HG03045 (cell line): ENCODE results near the gene HTT.

ENCODE experiments used
- ATAC-seq: cut with Tn5 transposase; IDR thresholded peaks from one replicate; pipeline ENCODE4 v1.9.1; 2021; ENCODE audit warnings: mild to moderate bottlenecking, moderate library complexity; ENCODE audit not compliant: unreplicated experiment

HTT gene

GRCh38 chr4:3215256-3215655 is 140.8 kb downstream of the HTT start:
- no peak for ATAC-seq

GRCh38 chr4:3215733-3216132 is 141.3 kb downstream of the HTT start:
- no peak for ATAC-seq

GRCh38 chr4:3217266-3217665 is 142.8 kb downstream of the HTT start:
- ATAC-seq: no peak

GRCh38 chr4:3217771-3218170 is 143.3 kb downstream of the HTT start:
- no peak for ATAC-seq

GRCh38 chr4:3218824-3219760 is 144.6 kb downstream of the HTT start:
- no peak for ATAC-seq

- no peak for ATAC-seq
These were observed 145.4 kb downstream of the HTT start for GRCh38 chr4:3219761-3220475.

- ATAC-seq: no peak
These were observed 146.1 kb downstream of the HTT start for GRCh38 chr4:3220476-3221183.

DNA sequence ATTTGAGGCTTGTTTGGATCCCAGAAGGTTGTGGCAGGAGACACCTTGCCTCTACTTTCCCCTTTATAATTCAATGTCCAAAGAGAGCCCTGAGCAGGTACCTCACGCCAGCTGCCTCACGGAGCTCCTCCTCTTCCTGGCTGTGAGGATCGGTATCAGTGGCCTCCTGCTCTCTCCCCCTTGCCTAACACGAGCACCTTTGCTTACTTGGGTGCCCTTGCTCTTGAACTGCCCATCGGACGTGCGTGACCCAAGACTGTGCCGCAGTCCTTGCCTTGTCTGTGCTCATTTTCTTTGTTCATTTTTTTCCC is 146.7 kb downstream of the HTT start:
- no peak for ATAC-seq

- ATAC-seq: no peak
These were observed 147.5 kb downstream of the HTT start for GRCh38 chr4:3221996-3222395.

DNA sequence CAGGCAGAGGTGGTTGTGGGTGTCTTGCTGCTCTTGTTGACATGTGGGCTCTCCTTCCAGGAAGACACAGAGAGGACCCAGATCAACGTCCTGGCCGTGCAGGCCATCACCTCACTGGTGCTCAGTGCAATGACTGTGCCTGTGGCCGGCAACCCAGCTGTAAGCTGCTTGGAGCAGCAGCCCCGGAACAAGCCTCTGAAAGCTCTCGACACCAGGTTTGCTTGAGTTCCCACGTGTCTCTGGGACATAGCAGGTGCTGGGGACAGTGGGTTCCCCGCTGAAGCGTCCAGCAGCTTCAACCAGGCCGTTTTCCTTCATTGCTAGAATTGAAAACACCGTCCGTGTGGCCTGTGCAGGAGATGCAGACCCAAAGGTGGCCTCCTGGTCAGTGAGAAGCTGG is 148.9 kb downstream of the HTT start:
- ATAC-seq: no peak

DNA sequence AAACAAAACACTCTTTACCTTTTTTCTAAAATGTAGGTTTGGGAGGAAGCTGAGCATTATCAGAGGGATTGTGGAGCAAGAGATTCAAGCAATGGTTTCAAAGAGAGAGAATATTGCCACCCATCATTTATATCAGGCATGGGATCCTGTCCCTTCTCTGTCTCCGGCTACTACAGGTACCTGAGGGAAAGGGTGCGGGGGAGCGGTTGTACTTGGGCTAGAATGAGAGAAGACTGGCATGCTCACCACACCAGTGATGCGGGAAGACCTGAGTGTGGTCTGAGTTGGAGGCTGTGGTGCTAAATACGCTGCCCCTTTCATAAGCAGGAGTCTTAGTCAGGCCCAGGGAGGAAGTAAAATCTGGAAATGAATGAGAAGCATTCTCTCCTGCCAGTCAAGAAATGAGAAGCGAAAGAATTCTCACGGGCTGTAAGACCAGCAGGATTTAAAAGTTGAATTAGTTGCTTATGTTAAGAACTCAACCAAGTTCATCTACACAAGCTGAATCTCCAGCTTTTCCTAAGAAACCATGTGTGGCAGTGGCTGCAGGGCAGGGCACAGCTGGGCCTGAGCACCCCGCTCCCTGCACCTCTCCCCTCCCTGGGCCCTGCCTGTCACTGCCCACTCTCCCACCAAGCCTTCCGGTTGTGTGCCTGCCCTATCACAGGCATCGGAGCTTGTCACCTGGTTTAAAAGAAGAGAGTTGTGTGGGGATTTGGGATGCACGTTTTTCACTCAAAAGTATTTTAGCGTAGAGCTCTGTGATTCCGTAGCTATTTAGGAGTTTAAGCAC is 149.7 kb downstream of the HTT start:
- no peak for ATAC-seq

DNA sequence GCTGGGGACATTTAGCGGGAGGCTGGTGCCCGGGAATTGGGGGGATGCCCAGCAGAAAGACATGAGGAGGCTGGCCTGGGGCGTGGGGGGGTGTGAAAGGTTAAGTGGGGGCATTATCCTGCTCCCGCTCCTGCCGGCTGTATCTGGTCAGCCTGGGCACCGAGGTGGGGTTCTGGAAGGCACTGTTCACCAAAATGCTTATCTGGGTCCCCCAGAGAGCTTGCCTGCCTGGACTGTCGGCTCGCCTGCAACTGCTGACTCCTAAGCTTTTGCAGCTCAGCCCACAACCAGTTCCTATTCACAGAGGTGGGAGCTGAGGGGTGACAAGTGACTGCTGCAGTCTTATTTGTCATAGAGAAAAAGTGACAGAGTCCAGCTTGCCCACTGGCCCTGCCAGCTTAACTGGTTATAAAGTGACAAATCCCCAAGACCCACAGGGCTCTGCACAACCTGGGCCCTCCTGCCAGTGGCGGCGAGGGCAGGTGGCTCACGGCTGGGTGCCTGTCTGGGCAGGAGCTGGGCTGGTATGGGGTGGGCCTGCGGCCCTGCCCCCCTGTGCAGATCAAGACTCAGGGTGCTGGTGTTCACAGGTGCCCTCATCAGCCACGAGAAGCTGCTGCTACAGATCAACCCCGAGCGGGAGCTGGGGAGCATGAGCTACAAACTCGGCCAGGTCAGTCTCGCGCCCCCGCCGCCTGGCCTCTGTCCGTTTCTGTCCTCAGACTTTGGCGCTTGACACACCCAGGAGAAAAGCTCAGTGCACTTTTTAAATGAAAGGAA is 150.8 kb downstream of the HTT start:
- no peak for ATAC-seq

- ATAC-seq: no peak
These were observed 151.5 kb downstream of the HTT start for GRCh38 chr4:3225936-3226335.

- ATAC-seq: no peak
These were observed 152.0 kb downstream of the HTT start for GRCh38 chr4:3226467-3226866.

GRCh38 chr4:3226944-3227343 is 152.5 kb downstream of the HTT start:
- ATAC-seq: no peak

- ATAC-seq: no peak
These were observed 153.6 kb downstream of the HTT start for GRCh38 chr4:3227878-3228675.

- no peak for ATAC-seq
These were observed 154.4 kb downstream of the HTT start for GRCh38 chr4:3228881-3229280.

- no peak for ATAC-seq
These were observed 154.8 kb downstream of the HTT start for GRCh38 chr4:3229328-3229727.

DNA sequence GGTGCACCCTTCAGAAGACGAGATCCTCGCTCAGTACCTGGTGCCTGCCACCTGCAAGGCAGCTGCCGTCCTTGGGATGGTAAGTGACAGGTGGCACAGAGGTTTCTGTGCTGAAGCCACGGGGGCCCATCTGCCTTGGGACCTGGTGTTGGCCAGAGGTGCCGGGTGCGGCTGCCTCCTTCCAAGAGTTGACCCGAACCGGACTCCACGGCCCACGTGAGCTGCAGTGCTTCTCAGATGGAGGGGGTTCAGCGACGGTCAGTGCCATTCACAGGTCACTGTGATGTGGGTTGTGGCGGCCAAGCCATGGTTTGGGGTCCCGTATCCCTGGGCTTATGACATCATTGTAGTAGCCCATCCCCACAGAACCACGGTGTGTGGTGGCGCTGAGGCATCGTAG is 155.5 kb downstream of the HTT start:
- ATAC-seq: no peak
